HG02852 (cell line): ENCODE data around the gene GPC5.
"Not testable (repeated sequence)": the region's sequence is repeated elsewhere in the genome, so short reads cannot be mapped to it uniquely, and the experiment has no call there.

Experiments used
- ATAC-seq: cut with Tn5 transposase; IDR thresholded peaks from one replicate; pipeline ENCODE4 v1.9.1; 2021; ENCODE audit warnings: mild to moderate bottlenecking, moderate library complexity; ENCODE audit not compliant: unreplicated experiment

GPC5 gene

DNA sequence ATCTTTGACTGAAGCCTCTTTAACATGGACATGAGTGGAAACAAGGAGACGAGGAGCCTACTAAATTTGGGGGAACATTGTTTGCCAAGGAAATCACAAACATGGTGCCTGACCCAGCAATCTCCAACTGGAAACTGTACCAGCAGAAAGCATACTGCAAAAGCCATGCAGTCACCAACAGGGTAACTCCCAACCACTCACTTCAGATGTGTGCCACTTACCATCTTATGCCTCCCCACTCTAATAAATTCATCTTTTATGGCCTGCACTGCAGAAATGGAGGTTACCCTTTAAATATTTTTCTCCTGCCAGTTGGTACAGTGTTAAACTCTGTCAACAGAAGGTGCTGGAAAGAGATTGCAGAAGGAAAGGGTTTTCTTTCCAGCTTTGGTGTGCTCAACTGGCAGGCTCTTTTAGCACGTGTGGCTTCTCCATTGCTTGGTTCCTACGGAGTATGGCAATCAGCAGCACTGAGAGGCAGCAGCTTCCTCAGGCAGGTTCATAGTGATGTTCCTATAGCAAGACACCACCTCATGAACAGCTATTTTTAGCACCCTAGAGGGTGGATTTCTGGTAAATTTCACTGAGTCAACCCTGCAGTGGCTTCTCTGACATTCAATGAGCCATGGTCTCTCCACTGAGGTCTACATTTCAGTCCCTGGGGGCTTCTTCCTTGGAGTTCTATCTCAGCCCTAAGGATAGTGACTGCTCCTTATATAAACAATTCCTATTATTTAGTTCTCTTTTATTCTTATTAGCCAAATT is 29.6 kb upstream of the GPC5 start:
- ATAC-seq: peak; percentile 38

DNA sequence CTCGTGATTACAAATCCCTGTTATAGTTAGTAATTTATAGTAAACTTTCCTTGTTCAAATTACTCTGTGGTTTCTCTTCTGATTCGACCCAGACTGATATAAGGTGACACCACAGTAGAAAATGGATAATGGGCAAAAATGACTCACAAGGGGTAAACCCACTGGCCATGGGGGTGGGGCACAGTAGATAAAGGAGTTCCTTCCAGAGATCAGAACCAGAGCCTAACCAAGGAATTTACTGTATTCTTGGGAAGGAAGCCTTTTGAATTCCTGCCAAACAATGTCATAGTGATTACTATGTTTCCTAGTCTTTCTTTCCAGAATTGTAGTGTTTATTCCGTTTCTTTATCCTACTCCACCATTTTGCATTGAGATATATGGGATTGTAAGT is 29.0 kb upstream of the GPC5 start:
- ATAC-seq: peak; percentile 43

DNA sequence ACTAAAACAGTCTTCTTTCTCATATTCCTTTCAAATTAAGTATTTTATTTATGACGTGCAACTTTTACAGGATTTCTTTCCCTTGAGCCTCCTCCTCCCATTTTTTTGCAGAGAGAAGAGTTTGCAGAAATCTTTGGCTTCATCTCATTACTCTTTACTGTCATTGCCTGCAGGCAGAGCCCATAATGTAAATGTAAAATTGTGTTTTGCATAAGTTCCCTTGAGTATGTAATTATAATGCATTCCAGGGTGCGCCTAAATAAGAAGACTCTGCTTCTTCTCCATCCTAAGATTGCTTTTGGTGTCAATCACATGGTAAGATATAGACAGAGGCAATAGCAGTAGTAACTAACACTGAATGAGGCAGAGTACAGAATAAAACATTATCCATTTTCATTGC is 27.9 kb upstream of the GPC5 start:
- no peak for ATAC-seq

DNA sequence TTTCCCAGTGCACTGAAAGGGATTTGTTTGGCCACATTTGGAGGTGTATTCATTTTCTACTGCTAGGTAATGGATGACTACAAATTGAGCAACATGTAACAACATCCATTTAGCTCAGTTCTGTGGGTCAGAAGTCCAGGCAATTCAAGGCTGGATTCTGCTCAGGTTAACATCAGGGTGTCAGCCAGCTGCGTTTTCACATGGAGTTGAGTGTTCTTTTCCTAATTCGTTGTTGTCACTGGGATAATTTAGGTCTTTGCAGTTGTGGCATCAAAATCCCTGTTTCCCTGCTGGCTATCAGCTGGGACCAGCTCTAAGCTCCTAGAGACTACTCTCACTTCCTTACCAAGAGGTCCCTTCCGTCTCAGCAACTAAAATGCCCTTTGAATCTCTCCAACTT is 25.5 kb upstream of the GPC5 start:
- no peak for ATAC-seq

DNA sequence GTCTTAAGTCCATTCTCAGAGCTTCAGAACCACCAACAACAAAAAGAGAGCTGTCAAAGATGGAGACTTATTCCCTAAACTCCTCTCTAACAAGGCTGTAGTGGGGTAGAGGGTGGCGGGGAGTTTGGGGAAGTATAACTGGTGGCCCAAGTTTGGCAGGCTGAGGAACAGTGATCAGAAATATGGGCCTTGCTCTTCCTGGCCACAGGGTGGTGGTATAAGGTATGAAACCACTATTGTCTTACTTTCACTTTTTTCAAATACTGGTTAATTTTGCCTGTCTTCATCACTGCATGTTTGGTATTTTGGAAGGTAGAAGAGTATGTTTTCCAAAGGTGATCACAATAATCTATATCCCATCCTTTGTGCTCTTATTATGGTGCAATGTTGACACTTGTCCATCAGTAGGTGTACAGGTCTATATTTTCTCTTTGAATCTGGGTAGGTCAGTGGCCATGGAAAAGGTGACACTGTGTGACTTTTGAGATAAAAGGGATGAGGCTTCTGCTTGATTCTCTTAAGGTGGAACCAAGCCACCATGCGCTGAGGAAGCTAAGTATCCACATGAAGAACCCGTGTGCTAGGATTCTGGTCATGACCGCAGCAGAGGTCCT is 23.2 kb upstream of the GPC5 start:
- ATAC-seq: peak; percentile 97

DNA sequence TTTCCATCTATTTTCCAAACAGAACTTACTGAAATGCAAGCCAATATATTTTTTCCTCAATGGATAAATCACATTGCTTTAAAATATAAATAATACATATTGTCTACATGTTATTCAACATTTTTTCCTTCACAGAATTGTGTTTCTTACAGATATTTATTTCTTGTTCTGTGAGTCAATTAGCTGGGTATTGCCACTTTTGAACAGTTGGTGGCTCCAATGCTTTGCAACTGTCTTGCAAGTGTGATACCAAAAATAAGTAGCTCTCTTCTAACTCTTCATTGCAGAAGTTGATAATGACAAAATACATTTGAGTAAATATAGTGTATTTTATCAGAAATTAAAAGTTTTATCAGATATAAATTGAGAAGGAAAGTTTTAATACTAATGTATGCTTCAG is 17.1 kb upstream of the GPC5 start:
- no peak for ATAC-seq

DNA sequence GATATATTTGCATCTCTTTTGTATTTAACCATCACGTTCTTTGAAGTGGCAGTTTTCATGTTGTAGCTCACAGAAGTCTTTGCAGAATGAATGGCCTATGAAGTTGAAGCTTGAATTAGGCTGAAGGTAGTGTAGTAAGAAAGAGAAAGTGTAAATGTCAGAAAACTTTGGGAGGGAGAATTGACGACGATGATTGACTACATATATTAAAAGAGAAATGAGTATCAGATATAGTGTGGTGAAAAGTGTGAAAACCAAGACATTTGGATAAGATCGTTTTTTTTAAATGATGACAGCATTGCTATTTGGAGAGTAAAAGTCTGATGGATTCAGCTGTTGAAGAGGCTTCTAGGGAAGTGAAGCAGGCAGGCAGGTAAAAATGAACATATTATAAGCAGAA is 14.6 kb upstream of the GPC5 start:
- no peak for ATAC-seq

DNA sequence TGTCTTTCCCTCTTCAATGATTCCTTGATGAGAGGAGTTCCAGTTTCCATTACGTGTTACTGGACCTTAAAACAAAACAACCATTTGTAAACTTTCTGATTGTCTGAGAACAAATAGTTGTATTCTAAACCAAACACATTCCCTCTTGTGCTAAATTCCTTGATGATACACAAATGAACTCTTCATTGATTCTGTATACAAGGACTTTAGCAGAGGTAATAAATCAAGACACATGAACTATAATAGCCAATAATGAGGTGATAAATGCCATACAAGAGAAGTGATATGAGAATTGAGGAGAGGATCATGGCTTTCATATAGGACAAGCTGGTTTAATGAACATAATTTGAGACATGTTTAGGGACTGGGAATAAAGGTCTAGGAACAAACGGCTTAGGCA is 13.5 kb upstream of the GPC5 start:
- ATAC-seq: no peak

DNA sequence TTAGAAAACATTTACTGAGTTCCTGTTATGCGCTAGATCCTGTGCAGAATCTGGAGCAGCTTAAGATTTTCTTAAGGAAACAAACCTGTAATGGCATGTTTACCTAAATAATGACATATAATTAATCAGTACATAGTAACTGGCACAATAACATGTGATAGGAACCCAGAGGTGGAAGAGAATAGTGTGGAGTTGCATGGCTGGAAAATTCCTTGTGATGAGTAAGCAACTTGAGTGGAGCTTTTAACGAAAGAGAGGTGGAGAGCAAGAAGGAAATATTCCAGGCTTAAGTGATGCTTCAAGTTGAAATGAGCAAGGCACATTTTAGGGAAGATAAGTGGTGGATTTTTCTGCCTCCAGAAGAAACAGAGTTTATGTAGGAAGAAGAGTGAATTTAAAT is 9.2 kb upstream of the GPC5 start:
- no peak for ATAC-seq

DNA sequence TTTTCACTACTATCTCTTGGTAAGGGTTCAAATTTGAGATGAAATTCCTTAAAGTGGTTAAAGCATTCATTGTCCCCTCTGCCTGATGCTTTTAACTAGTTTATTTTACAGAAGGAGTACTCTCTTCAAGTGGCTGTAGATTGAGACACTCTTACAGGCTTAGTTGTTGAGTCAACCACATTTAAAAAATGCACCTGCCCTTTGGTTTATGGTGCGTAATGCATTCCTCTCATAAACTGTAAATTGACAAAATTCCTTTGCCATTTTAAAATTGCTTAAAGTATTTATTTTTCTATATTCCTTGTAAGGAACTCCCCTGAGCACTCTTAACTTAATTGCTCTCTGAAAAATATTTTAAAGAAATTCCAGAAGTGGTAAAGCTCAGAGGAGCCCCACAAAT is 826 bp upstream of the GPC5 start:
- ATAC-seq: no peak

DNA sequence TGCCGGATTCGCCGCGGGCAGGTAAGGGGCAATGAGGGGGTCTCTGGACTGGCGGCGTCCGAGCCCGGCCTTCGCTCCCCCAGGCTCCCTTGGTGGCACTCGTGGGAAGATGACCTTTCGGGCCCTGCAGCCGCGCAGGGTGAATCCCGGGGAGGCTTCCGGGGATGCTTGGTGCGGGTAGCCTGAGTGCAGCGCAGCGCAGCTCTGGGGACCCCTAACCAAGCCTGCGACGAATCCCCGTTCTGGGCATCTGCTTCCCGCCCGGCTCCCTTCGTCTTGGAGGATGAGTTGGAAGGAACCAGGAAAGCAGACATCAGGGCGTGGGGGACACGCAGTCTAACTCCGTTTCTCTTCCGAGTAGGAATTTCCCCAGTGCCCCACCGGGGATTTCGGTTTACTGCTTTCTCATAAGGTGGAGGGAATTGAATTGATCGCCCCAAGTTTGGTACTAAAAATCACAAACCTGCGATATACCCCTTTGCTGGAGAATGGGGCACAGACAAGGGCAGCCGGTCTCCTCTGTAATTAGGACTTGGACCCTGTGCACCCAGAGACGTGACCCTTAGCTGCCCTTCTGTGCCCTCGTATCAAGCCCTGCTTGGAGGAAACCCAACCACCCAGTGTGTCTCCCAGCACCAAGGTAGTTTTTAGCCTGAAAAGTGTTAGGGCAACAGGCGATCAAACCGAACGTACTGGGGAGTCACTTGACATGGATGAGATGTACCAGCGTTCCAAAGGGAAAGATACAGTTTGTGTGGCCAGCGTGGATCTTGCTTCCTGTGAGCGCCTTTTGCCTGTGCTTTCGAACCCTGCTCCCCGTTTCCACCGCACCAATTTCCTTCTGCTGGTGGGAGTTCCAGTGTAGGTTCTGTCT is 1.0 kb downstream of the GPC5 start:
- peak; percentile 12 for ATAC-seq

DNA sequence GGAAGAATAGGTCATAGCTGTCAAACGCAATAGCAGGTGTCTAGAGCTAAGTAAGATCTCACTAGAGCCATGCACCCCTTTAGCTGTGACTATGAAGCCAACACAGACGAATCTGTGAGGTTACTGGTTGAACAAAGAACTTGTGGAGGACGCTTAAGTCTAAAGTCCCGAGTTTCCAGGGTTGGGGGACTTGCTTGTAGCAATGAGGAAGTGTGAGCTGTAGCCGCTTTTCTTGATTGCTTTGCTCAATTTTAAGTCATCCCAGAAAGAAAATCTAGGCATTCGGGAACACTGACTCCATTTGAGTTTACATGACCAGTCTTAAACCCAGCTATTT is 1.6 kb downstream of the GPC5 start:
- ATAC-seq: no peak

DNA sequence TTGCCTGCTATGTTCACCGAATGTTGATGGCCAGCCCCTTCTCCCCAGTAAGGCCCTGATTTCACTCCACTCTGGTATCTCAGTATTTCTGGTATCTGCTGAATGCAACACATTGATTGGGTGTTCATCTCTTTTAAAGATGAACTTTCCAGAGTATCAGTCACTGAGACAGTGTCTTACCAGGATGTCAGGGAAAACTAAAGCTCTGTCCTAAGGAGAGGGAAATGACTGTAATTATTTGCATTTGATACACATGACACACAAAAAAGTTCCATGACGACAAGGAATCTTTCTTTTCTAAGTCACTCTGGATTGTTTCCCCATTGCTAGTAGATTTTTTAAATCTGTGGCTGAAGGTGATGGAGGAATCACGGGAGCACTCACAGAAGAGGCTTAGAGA is 2.2 kb downstream of the GPC5 start:
- ATAC-seq: no peak

DNA sequence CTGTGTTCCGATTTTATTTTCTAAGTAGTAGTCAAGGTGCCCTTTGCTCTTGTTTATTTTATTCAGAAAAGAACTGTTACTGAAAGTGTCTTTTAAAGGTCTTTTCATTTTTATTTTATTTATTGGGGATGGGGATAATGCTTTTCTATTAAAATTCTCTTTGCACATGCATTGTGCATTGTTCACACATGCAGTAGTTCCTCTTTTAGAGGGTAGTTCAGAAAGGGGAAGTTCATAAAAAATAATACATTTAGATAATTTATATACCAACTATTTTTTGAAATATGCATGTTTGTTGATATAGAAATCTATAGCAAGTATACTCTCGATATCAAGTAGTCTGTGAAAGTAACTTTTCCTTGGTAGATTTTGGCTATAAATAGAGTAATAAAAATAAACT is 3.5 kb downstream of the GPC5 start:
- no peak for ATAC-seq

DNA sequence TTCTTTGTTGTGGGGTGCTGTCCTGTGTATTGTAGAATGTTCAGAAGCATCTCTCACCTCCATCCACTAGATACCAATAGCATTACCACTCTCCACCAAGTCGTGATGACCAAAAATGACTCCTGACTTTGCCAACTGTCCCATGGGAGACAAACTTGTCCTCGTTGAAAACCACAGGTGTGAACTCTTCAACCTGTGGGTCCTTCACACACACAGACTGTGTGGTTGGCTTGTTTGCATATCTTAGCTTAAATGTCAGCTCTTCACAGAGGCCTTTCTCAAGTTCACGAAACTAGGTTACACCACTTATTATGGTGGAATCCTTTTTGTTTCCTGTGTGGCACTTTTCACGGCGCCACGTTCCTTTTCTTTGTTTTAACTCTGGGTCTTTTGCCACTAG is 6.8 kb downstream of the GPC5 start:
- ATAC-seq: peak; percentile 42

DNA sequence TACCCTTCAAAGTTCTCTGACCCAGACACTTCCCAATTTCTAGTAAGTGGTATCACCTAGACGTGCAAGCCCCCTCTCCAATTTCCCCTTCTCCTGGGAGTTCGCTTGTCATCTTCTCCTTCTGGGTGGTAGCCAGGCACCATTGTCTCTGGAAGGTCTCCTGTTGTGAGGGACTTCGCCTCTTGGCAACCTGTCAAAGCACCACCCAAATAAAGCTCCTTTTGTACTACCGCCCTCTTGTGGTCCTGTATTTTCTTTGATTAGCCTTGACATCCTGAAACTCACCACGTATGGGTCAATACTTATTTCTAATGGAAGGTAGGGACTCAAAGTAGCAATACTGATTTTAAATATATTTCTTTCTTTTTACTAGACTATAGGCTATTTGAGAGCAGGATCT is 8.2 kb downstream of the GPC5 start:
- ATAC-seq: peak; percentile 74

DNA sequence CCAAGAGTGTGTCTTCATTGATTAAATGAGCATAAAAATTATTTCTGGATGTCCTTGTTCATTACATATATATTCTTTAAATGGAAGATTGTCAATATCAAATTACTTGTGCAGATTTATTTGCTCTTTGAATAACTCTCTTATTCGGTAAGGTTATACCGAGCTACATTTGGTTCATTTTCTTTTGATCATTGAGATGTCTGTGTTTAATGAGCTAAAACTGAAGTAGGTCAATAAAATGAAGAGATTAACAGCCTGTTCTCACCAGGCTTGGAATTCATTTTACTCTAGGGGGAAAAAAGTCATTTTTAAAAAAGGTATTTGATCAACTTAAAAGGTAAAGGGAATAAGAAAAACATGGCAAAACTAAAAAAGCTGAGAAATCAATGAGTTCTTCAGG is 10.6 kb downstream of the GPC5 start:
- ATAC-seq: no peak

DNA sequence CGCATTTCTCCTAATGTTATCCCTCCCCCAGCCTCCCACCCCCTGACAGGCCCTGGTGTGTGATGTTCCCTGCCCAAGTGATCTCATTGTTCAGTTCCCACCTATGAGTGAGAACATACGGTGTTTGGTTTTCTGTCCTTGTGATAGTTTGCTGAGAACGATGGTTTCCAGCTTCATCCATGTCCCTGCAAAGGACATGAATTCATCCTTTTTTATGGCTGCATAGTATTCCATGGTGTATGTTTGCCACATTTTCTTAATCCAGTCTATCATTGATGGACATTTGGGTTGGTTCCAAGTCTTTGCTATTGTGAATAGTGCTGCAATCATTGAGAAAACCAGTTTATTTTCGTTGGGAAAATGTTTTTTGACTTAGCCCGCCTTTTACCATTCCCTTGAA is 18.2 kb downstream of the GPC5 start:
- not testable (repeated sequence) for ATAC-seq

DNA sequence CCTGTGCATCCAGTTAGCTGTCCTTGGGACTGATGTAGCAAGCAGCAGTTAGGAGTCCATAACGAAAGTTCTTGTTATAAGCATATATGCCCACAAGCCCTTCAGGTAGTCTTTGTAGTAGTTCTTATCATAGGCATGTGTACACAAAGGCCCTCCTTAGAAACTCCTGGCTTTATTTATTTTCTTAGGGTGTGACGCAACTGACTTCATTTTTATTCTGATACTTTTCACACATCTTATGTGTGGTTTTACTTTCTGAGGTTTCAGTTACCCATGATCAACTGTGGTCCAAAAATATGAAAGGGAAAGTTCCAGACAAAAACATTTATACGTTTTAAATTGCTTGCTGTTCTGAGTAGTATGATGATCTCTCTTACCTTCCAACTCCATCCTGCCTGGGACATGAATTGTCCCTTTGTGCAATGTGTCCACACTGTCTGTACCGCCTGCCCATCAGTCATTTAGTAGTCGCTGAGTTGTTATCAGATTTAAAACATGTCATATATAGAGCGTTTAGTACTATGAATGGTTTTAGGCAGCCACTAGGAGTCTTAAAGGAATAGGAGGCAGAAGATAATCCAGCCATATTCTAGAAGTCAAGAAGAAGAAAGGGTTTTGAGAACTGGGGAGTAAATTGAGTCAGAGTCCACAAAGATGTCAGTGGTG is 19.4 kb downstream of the GPC5 start:
- peak; percentile 40 for ATAC-seq

DNA sequence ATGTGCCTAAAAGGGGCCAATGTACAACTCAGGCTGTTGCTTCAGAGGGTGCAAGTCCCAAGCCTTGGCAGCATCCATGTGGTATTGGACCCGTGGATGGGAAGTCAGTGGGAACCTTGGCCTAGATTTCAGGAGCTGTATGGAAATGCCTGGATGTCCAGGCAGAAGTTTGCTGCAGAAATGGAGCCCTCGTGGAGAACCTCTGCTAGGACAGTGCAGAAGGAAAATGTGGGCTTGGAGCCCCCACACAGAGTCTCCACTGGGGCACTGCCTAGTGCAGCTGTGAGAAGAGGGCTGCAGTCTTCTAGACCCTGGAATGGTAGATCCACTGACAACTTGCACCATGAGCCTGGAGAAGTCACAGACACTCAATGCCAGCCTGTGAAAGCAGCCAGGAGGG is 28.5 kb downstream of the GPC5 start:
- no peak for ATAC-seq

DNA sequence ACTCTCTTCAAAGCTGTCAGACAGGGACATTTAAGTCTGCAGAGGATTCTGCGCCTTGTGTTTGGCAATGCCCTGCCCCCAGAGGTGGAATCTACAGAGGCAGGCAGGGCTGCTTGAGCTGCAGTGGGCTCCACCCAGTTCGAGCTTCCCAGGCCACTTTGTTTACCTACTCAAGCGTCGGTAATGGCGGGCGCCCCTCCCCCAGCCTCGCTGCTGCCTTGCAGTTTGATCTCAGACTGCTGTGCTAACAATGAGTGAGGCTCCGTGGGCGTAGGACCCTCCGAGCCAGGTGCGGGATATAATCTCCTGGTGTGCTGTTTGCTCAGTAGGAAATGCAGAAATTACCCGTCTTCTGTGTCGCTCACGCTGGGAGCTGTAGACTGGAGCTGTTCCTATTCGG is 40.3 kb downstream of the GPC5 start:
- ATAC-seq: not testable (repeated sequence)

DNA sequence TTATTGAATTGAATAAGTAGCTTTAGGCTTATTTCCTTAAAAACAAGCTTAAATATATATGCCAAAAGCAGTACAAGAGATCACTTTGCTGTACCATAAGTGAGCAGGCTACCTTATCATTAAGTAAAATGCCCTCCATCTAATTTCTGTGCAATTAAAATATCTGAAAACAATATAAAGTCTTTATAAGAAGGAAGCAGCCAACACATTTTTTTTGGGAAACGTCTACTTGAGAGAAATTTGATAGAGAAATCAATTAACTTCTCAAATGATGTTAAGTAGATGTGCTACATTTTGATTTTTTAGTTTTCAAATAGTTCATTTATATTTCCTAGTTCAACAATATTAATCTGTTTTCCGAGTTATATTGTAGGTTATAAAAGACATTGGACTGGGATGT is 52.5 kb downstream of the GPC5 start:
- no peak for ATAC-seq
